GM23338 (cell line): ENCODE data around the gene CANX. TPM values are rescaled to one million over a fixed set of nuclear protein-coding genes. Genes with fewer than 3 reads are reported as not detected.

Experiments
- ATAC-seq: fragments of 200-7000 bp; cut with Tn5 transposase; 3 replicates; pipeline ENCODE4 v1.9.1; 2020
- DNase-seq: peaks from one replicate; pipeline ENCODE4 v3.0.0-alpha.2; 2015; ENCODE audit warnings: low spot score
- H2AFZ ChIP-seq: fragments of 200-600 bp; sonication (generic); 2 replicates; pipeline ENCODE4 v1.8.0; 2016; ENCODE audit warnings: antibody characterized with exemption, mild to moderate bottlenecking, moderate library complexity
- H3F3A ChIP-seq: fragments of 200-600 bp; sonication (generic); replicated peaks from 2 replicates; pipeline ENCODE4 v1.8.0; 2017; ENCODE audit warnings: antibody characterized with exemption, mixed run types, low read depth
- H3K27ac ChIP-seq: fragments of 200-600 bp; sonication (generic); 2 replicates; pipeline ENCODE4 v1.6.1; 2016; ENCODE audit warnings: low read depth
- H3K27me3 ChIP-seq: fragments of 200-600 bp; sonication (generic); 2 replicates; pipeline ENCODE4 v1.8.0; 2016; ENCODE audit warnings: mild to moderate bottlenecking, mixed run types, moderate library complexity; ENCODE audit not compliant: insufficient read depth
- H3K36me3 ChIP-seq: fragments of 200-600 bp; sonication (generic); 2 replicates; pipeline ENCODE4 v1.8.0; 2016; ENCODE audit warnings: mild to moderate bottlenecking; ENCODE audit not compliant: insufficient read depth
- H3K4me1 ChIP-seq: fragments of 200-600 bp; sonication (generic); 2 replicates; pipeline ENCODE4 v1.8.0; 2016; ENCODE audit warnings: mild to moderate bottlenecking, moderate library complexity; ENCODE audit not compliant: insufficient read depth
- H3K4me2 ChIP-seq: fragments of 200-600 bp; sonication (generic); 2 replicates; pipeline ENCODE4 v1.7.1; 2017; ENCODE audit warnings: mixed run types
- H3K4me3 ChIP-seq: fragments of 200-600 bp; sonication (generic); 2 replicates; pipeline ENCODE4 v1.6.1; 2016; ENCODE audit warnings: mixed run types
- H3K79me2 ChIP-seq: fragments of 200-600 bp; sonication (generic); replicated peaks from 2 replicates; pipeline ENCODE4 v1.8.0; 2017; ENCODE audit warnings: mild to moderate bottlenecking; ENCODE audit not compliant: insufficient read depth
- H3K9me2 ChIP-seq: fragments of 200-600 bp; sonication (generic); 2 replicates; pipeline ENCODE4 v1.8.0; 2017; ENCODE audit not compliant: insufficient read depth
- H4K20me1 ChIP-seq: fragments of 200-600 bp; sonication (generic); replicated peaks from 2 replicates; pipeline ENCODE4 v1.8.0; 2017; ENCODE audit warnings: mild to moderate bottlenecking; ENCODE audit not compliant: insufficient read depth
- H3K27ac Mint-ChIP-seq: 2 replicates; pipeline ENCODE4 v1.8.0; 2020; ENCODE audit warnings: inconsistent platforms, mild to moderate bottlenecking, moderate library complexity, mixed read lengths
- H3K27me3 Mint-ChIP-seq: 3 replicates; pipeline ENCODE4 v1.8.0; 2022; ENCODE audit warnings: low read depth, mild to moderate bottlenecking, moderate library complexity, mixed read lengths, inconsistent platforms; ENCODE audit not compliant: insufficient read depth, poor library complexity
- H3K36me3 Mint-ChIP-seq: 3 replicates; pipeline ENCODE4 v1.8.0; 2021; ENCODE audit warnings: low read depth, mild to moderate bottlenecking, inconsistent platforms, moderate library complexity, mixed read lengths
- H3K4me1 Mint-ChIP-seq: 3 replicates; pipeline ENCODE4 v1.8.0; 2020; ENCODE audit warnings: mild to moderate bottlenecking, inconsistent platforms, mixed read lengths
- H3K4me3 Mint-ChIP-seq: 3 replicates; pipeline ENCODE4 v1.8.0; 2021; ENCODE audit warnings: moderate library complexity, mild to moderate bottlenecking, inconsistent platforms, mixed read lengths
- H3K9me3 Mint-ChIP-seq: 3 replicates; pipeline ENCODE4 v1.8.0; 2020; ENCODE audit warnings: moderate library complexity, mild to moderate bottlenecking, inconsistent platforms, mixed read lengths
- CREB1 ChIP-seq: fragments of 250-450 bp; sonication (Bioruptor Pico); IDR thresholded peaks from 2 replicates; pipeline ENCODE4 v1.5.0; 2020; ENCODE audit warnings: low read depth, mild to moderate bottlenecking, moderate library complexity
- EZH2 ChIP-seq: fragments of 200-600 bp; sonication (generic); IDR thresholded peaks from one replicate; pipeline ENCODE4 v1.8.0; 2017; ENCODE audit warnings: antibody characterized with exemption, mild to moderate bottlenecking, low read depth; ENCODE audit not compliant: unreplicated experiment
- NANOG ChIP-seq: IDR thresholded peaks from 2 replicates; pipeline ENCODE4 v1.6.1; 2016; ENCODE audit warnings: antibody characterized with exemption, borderline replicate concordance
- POLR2AphosphoS5 ChIP-seq: IDR thresholded peaks from 2 replicates; pipeline ENCODE4 v1.6.1; 2016; ENCODE audit warnings: antibody characterized with exemption, low read depth
- REST ChIP-seq: IDR thresholded peaks from one replicate; pipeline ENCODE4 v1.6.1; 2018; ENCODE audit warnings: antibody characterized with exemption; ENCODE audit not compliant: unreplicated experiment
- STAT1 ChIP-seq: IDR thresholded peaks from one replicate; pipeline ENCODE4 v1.6.1; 2016; ENCODE audit warnings: antibody characterized with exemption; ENCODE audit not compliant: unreplicated experiment
- ZNF114 ChIP-seq: fragments of 250-450 bp; sonication (Bioruptor Pico); IDR thresholded peaks from 2 replicates; pipeline ENCODE4 v1.5.0; 2020; ENCODE audit warnings: mild to moderate bottlenecking, moderate library complexity
- ZNF331 ChIP-seq: fragments of 250-450 bp; sonication (Bioruptor Pico); IDR thresholded peaks from 2 replicates; pipeline ENCODE4 v1.5.0; 2020; ENCODE audit warnings: low read depth, mild to moderate bottlenecking, moderate library complexity
- ZNF462 ChIP-seq: fragments of 250-450 bp; sonication (Bioruptor Pico); IDR thresholded peaks from 2 replicates; pipeline ENCODE4 v1.5.0; 2020; ENCODE audit warnings: mild to moderate bottlenecking, moderate library complexity
- polyA plus RNA-seq: library from polyadenylated mRNA; unstranded; fragments of >200 nt; fragmentation: Nextera tagmentation; extraction: Ambion mirVana; gene quantifications from 2 replicates; pipeline ENCODE4 v1.2.1, GENCODE V29; 2016
- total RNA-seq: library from RNA; depleted of rRNA; stranded (reverse); fragments of >200 nt; shearing (Covaris generic); gene quantifications from 2 replicates; pipeline ENCODE4 v1.2.3, GENCODE V29; 2014

CANX gene
- total and polyA plus RNA-seq, 2 experiments from 2014 or later: 177 to 530 TPM

GRCh38 chr5:179694561-179694960 is 4.2 kb upstream of the CANX start:
- Histone ChIP-seq H3F3A (0 out of 2 replicates have a peak, but pooled peaks cover 4% of the 10 kb centered on the region), H3K4me1 (peaks cover 8% of the 10 kb centered on the region), H3K27ac (no peak overlapping the region), H3K9me2 (no peaks in the 10 kb centered on the region), H3K4me2 (no peak overlapping the region), H3K79me2 (peaks cover 8% of the 10 kb centered on the region), H3K36me3 (no peaks in the 10 kb centered on the region), H3K4me3 (no peak overlapping the region), H4K20me1 (peaks cover 3% of the 10 kb centered on the region; the same call in 1 of the 2 replicates), H3K27me3 (no peaks in the 10 kb centered on the region; the same call in 1 of the 2 replicates), H2AFZ (no peak overlapping the region)
- H3K27ac Mint-ChIP-seq: no peak overlapping the region
- no peaks in the 10 kb centered on the region for H3K9me3 Mint-ChIP-seq
- H3K4me1 Mint-ChIP-seq: peaks cover 3% of the 10 kb centered on the region; the same call in 2 of the 3 replicates
- H3K36me3 Mint-ChIP-seq: no peaks in the 10 kb centered on the region; the same call in 2 of the 3 replicates
- peaks cover 10% of the 10 kb centered on the region for H3K27me3 Mint-ChIP-seq
- ATAC-seq: no peak
- no peak for TF ChIP-seq EZH2
- H3K4me3 Mint-ChIP-seq: no peak overlapping the region
- no peak for DNase-seq

GRCh38 chr5:179696603-179697002 is 2.2 kb upstream of the CANX start:
- H3K36me3 ChIP-seq: no peaks in the 10 kb centered on the region
- H3K9me2 ChIP-seq: no peaks in the 10 kb centered on the region
- H3K4me1 Mint-ChIP-seq: peaks cover 13% of the 10 kb centered on the region
- no peak overlapping the region for H3K4me3 Mint-ChIP-seq
- H3K27me3 ChIP-seq: no peaks in the 10 kb centered on the region; the same call in 1 of the 2 replicates
- H3K4me1 ChIP-seq: peaks cover 15% of the 10 kb centered on the region
- H3K9me3 Mint-ChIP-seq: no peaks in the 10 kb centered on the region
- H3K36me3 Mint-ChIP-seq: peaks cover 19% of the 10 kb centered on the region
- peaks cover 4% of the 10 kb centered on the region; the same call in 1 of the 2 replicates for H3F3A ChIP-seq
- H3K27me3 Mint-ChIP-seq: peaks cover 16% of the 10 kb centered on the region
- H4K20me1 ChIP-seq: peaks cover 21% of the 10 kb centered on the region
- no peak for DNase-seq
- no peak overlapping the region for H3K4me2 ChIP-seq
- peak overlapping the region; percentile 37; the same call in 1 of the 2 replicates for H3K27ac ChIP-seq
- TF ChIP-seq POLR2AphosphoS5 (no peak), NANOG (no peak), ZNF331 (CRISPR knock-in tag) (no peak), EZH2 (no peak), STAT1 (no peak), ZNF462 (CRISPR knock-in tag) (no peak), ZNF114 (CRISPR knock-in tag) (no peak), CREB1 (CRISPR knock-in tag) (no peak), REST (no peak)
- peaks cover 28% of the 10 kb centered on the region for H3K79me2 ChIP-seq
- no peak for ATAC-seq
- no peak overlapping the region for H3K27ac Mint-ChIP-seq
- H3K4me3 ChIP-seq: no peak overlapping the region
- H2AFZ ChIP-seq: no peak overlapping the region
